Parathyroid adenoma (tissue), 2 donors: Measurements from ENCODE around the gene FEN1.

Experiments
- H2AFZ ChIP-seq: fragments of 300-600 bp; sonication (generic); one replicate; pipeline ENCODE4 v1.7.0; 2017; ENCODE audit warnings: antibody characterized with exemption, mild to moderate bottlenecking
- H3K27ac ChIP-seq: fragments of 300-600 bp; sonication (generic); one replicate; pipeline ENCODE4 v1.7.0; 2017
- H3K27me3 ChIP-seq: fragments of 300-600 bp; sonication (generic); one replicate; pipeline ENCODE4 v1.7.0; 2017; ENCODE audit warnings: low read length; ENCODE audit not compliant: control insufficient read depth, insufficient read depth
- H3K36me3 ChIP-seq: fragments of 300-600 bp; sonication (generic); one replicate; pipeline ENCODE4 v1.7.0; 2017; ENCODE audit warnings: low read length; ENCODE audit not compliant: control insufficient read depth, insufficient read depth
- H3K4me1 ChIP-seq: fragments of 300-600 bp; sonication (generic); one replicate; pipeline ENCODE4 v1.7.0; 2017; ENCODE audit warnings: control low read depth
- H3K4me2 ChIP-seq: fragments of 300-600 bp; sonication (generic); one replicate; pipeline ENCODE4 v1.7.0; 2017; ENCODE audit warnings: low read length
- H3K4me3 ChIP-seq: fragments of 300-600 bp; sonication (generic); one replicate; pipeline ENCODE4 v1.7.0; 2017; ENCODE audit warnings: low read depth, low read length
- H3K79me2 ChIP-seq: fragments of 300-600 bp; sonication (generic); one replicate; pipeline ENCODE4 v1.7.0; 2017; ENCODE audit warnings: control low read depth
- H3K9ac ChIP-seq: fragments of 300-600 bp; sonication (generic); one replicate; pipeline ENCODE4 v1.7.0; 2017; ENCODE audit warnings: mild to moderate bottlenecking
- H3K9me3 ChIP-seq: fragments of 300-600 bp; sonication (generic); one replicate; pipeline ENCODE4 v1.7.0; 2017; ENCODE audit warnings: low read length; ENCODE audit not compliant: control insufficient read depth
- TF ChIP-seq, protein P1 (sequence below): fragments of 300-600 bp; sonication (generic); IDR thresholded peaks from one replicate; pipeline ENCODE4 v1.7.0; 2017; ENCODE audit warnings: antibody characterized with exemption, mild to moderate bottlenecking
- donor health status: primary hyperparathyroidism.

FEN1 gene

DNA sequence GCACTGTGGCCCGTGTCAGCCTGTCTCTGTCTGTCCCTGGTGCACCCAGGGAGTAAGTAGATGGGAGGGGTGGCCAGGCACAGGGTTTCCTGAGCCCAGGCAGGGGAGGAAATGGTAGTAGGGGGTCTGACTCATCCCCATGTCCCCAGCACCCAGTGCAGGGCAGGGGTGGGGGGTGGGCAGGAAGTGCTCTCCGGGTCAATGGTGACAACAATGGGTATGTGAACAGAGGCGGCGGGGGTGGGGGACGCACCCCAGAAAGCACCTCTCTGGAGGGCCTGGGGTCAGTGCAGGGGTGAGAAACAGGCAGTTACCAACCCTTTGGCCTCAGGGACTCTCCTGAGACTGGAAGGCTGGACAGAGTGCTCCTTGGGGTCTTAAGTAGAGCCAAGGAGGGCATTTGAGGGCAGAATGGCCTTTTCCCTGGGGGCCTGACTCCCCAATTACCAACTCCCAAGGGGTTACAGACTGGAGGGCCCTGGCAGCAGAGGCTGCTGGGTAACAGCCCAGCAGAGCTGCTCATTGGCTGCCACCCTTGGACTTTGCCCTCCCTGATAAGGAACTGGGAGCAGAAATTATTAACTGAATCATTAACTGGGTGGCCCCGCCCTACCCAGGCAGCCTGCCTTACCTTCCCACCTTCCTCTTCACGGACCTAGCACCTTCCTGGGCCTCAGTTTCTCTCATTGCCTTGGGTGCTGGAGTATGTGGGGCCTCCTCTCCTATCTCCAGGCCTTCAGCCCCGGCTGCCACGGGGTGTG lies 36.1 kb upstream of the FEN1 start:
- Histone ChIP-seq H2AFZ (no peak overlapping the region), H3K4me3 (no peak overlapping the region), H3K27me3 (no peaks in the 10 kb centered on the region), H3K4me2 (no peak overlapping the region), H3K79me2 (no peaks in the 10 kb centered on the region), H3K9ac (no peak overlapping the region), H3K36me3 (no peaks in the 10 kb centered on the region), H3K9me3 (no peaks in the 10 kb centered on the region), H3K4me1 (no peaks in the 10 kb centered on the region), H3K27ac (no peak overlapping the region)
- TF ChIP-seq, protein P1, sequence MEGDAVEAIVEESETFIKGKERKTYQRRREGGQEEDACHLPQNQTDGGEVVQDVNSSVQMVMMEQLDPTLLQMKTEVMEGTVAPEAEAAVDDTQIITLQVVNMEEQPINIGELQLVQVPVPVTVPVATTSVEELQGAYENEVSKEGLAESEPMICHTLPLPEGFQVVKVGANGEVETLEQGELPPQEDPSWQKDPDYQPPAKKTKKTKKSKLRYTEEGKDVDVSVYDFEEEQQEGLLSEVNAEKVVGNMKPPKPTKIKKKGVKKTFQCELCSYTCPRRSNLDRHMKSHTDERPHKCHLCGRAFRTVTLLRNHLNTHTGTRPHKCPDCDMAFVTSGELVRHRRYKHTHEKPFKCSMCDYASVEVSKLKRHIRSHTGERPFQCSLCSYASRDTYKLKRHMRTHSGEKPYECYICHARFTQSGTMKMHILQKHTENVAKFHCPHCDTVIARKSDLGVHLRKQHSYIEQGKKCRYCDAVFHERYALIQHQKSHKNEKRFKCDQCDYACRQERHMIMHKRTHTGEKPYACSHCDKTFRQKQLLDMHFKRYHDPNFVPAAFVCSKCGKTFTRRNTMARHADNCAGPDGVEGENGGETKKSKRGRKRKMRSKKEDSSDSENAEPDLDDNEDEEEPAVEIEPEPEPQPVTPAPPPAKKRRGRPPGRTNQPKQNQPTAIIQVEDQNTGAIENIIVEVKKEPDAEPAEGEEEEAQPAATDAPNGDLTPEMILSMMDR: no peak

- Histone ChIP-seq H3K36me3 (no peaks in the 10 kb centered on the region), H3K9ac (no peak overlapping the region), H3K27ac (no peak overlapping the region), H2AFZ (no peak overlapping the region), H3K79me2 (no peaks in the 10 kb centered on the region), H3K4me2 (no peak overlapping the region), H3K9me3 (no peaks in the 10 kb centered on the region), H3K4me3 (no peak overlapping the region), H3K4me1 (no peaks in the 10 kb centered on the region), H3K27me3 (no peaks in the 10 kb centered on the region)
- TF ChIP-seq, protein P1: no peak
These were observed 35.4 kb upstream of the FEN1 start for GRCh38 chr11:61757213-61757862.

GRCh38 chr11:61760946-61761345 lies 31.8 kb upstream of the FEN1 start:
- no peak overlapping the region for H3K9ac ChIP-seq
- no peaks in the 10 kb centered on the region for H3K36me3 ChIP-seq
- no peaks in the 10 kb centered on the region for H3K9me3 ChIP-seq
- H3K4me2 ChIP-seq: no peak overlapping the region
- no peak overlapping the region for H3K4me3 ChIP-seq
- H2AFZ ChIP-seq: no peak overlapping the region
- H3K79me2 ChIP-seq: no peaks in the 10 kb centered on the region
- TF ChIP-seq, protein P1: no peak
- H3K27ac ChIP-seq: no peak overlapping the region
- H3K4me1 ChIP-seq: no peaks in the 10 kb centered on the region
- H3K27me3 ChIP-seq: no peaks in the 10 kb centered on the region

DNA sequence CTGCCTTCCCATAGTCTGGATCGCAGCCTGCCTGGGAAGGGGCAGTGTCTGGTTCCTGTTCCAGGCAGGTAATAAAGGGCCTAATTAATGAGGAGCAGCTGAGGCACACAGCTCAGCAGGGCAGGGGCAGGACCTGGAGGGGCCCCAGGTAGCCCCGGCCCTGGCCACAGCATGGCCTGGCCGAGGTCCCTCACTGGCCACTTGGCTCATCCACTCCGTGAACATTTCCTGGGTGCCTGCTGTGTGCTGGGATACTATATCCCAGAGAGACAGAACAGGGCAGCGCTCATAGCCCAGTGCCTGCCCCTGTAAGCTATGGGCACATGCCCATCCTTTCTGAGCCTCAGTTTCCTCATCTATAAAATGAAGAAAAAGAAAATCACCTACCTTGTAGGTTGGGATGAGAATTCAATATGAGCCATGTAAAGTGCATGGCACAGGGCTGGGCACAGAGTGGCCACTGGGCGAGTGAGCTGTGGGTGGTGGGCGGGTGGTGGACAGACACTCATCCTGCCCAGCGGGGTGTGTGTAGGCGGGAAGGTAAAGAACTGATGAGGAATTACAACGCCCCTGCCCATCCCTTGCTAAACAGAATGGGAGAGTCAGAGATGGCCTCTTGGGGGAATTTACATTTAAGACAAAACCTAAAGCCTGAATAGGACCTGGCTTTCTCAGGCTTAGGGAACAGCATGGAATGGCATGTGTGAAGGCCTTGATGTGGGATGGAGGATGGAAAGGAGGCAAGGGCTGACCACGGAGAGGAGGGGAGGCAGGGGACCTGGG lies 31.1 kb upstream of the FEN1 start:
- Histone ChIP-seq H3K9ac (no peak overlapping the region), H3K4me1 (no peaks in the 10 kb centered on the region), H3K4me3 (no peak overlapping the region), H3K4me2 (no peak overlapping the region), H3K79me2 (no peaks in the 10 kb centered on the region), H3K27me3 (no peaks in the 10 kb centered on the region), H3K27ac (no peak overlapping the region), H3K36me3 (no peaks in the 10 kb centered on the region), H3K9me3 (no peaks in the 10 kb centered on the region), H2AFZ (no peak overlapping the region)
- TF ChIP-seq, protein P1: no peak
